GM12878 (cell line): ENCODE results near the gene ACTRT3. TPM values are rescaled to one million over a fixed set of nuclear protein-coding genes. Genes with fewer than 3 reads are reported as not detected.
"Not testable (repeated sequence)": the region's sequence is repeated elsewhere in the genome, so short reads cannot be mapped to it uniquely, and the experiment has no call there.

Experiments used
- ATAC-seq: fragments of 200-7000 bp; cut with Tn5 transposase; 3 replicates; pipeline ENCODE4 v1.9.1; 2020; ENCODE audit warnings: mild to moderate bottlenecking, moderate library complexity
- BruUV-seq: library from RNA; stranded (reverse); fragments of 400-500 nt; replicated peaks from 2 replicates; lab custom pipeline; 2021; lab: Mats Ljungman, UMichigan
- CTCF ChIA-PET: fragments of 300-600 bp; sonication (Branson Sonifier 250); formaldehyde crosslinking; extraction: SDS; loops from one replicate; lab custom pipeline; 2021; ENCODE audit warnings: inconsistent platforms; lab: Yijun Ruan, JAX
- POLR2A ChIA-PET: fragments of 350-600 bp; formaldehyde crosslinking; extraction: SDS; loops from one replicate; lab custom pipeline; 2021; ENCODE audit warnings: inconsistent platforms; lab: Charles Lee
- RAD21 ChIA-PET: fragments of 300-600 bp; sonication (Branson Sonifier 250); formaldehyde crosslinking; loops from one replicate; lab custom pipeline; 2023; ENCODE audit warnings: antibody characterized with exemption; ENCODE audit not compliant: unreplicated experiment; lab: Charles Lee
- SMC1A ChIA-PET: fragments of 300-600 bp; sonication (Branson Sonifier 250); formaldehyde crosslinking; loops from one replicate; lab custom pipeline; 2023; ENCODE audit not compliant: unreplicated experiment, uncharacterized antibody; lab: Charles Lee
- DNase-seq: peaks from one replicate; pipeline ENCODE4 v3.0.0-alpha.2; 2011; ENCODE audit warnings: low read depth, low spot score
- FAIRE-seq: peaks from 3 replicates; lab custom pipeline; 2011; peaks lifted over from hg19 to GRCh38; lab: Jason Lieb, UNC
- H2AFZ ChIP-seq: 2 replicates; pipeline ENCODE4 v1.6.0; 2011; ENCODE audit warnings: low read depth, low read length, control low read depth; ENCODE audit not compliant: control insufficient read depth
- H3K27ac ChIP-seq: 2 replicates; pipeline ENCODE4 v1.5.1; 2011; ENCODE audit warnings: control low read depth; ENCODE audit not compliant: control insufficient read depth, insufficient read depth
- H3K27me3 ChIP-seq, 2 experiments: replicated peaks in 1 of 2; 2 replicates each; pipeline versions ENCODE4 v1.6.0 to v1.6.1; 2011; ENCODE audit warnings: low read length in 1 of 2; ENCODE audit not compliant: control insufficient read depth in 2 of 2, insufficient read depth in 2 of 2
- H3K36me3 ChIP-seq, 2 experiments: 2 replicates each; pipeline ENCODE4 v1.5.1; 2011; ENCODE audit warnings: low read length in 1 of 2; ENCODE audit not compliant: control insufficient read depth in 2 of 2, insufficient read depth in 2 of 2
- H3K4me1 ChIP-seq: 2 replicates; pipeline ENCODE4 v1.6.1; 2011; ENCODE audit warnings: mild to moderate bottlenecking, low read length, moderate library complexity, mixed read lengths; ENCODE audit not compliant: control insufficient read depth, insufficient read depth
- H3K4me2 ChIP-seq: 2 replicates; pipeline ENCODE4 v1.6.0; 2011; ENCODE audit warnings: control low read depth; ENCODE audit not compliant: control insufficient read depth, insufficient read depth
- H3K4me3 ChIP-seq: fragments of 200-600 bp; sonication (generic); 2 replicates; pipeline ENCODE4 v1.5.1; 2016
- H3K79me2 ChIP-seq: 2 replicates; pipeline ENCODE4 v1.6.0; 2011; ENCODE audit warnings: low read length; ENCODE audit not compliant: control insufficient read depth, insufficient read depth
- H3K9ac ChIP-seq: 2 replicates; pipeline ENCODE4 v1.8.0; 2011; ENCODE audit warnings: low read length, control low read depth, mixed read lengths; ENCODE audit not compliant: control insufficient read depth, insufficient read depth
- H3K9me3 ChIP-seq: replicated peaks from 3 replicates; pipeline ENCODE4 v1.5.1; 2011; ENCODE audit warnings: mild to moderate bottlenecking, low read length; ENCODE audit not compliant: control insufficient read depth, insufficient read depth
- H4K20me1 ChIP-seq: 2 replicates; pipeline ENCODE4 v1.6.0; 2011; ENCODE audit not compliant: control insufficient read depth, insufficient read depth
- E2F8 ChIP-seq: fragments of 450-650 bp; IDR thresholded peaks from 2 replicates; pipeline ENCODE4 v1.6.1; 2018; ENCODE audit warnings: mild to moderate bottlenecking, low read depth, moderate library complexity; ENCODE audit not compliant: partially characterized antibody
- SMAD1 ChIP-seq: fragments of 450-650 bp; IDR thresholded peaks from 2 replicates; pipeline ENCODE4 v1.6.1; 2018; ENCODE audit warnings: mild to moderate bottlenecking, low read depth; ENCODE audit not compliant: partially characterized antibody
- ZNF622 ChIP-seq: fragments of 450-650 bp; IDR thresholded peaks from 2 replicates; pipeline ENCODE4 v1.6.1; 2017; ENCODE audit warnings: mild to moderate bottlenecking, inconsistent platforms
- WGBS: methylation state at CpG from one replicate; pipeline ENCODE4 v1.1.6; 2016; ENCODE audit warnings: low lambda C conversion rate; ENCODE audit not compliant: insufficient replicate concordance, insufficient coverage; ENCODE audit errors: missing lambda C conversion rate; 5-methylcytosine and 5-hydroxymethylcytosine counted together
- in situ Hi-C: fragments of 300-500 bp; cut with MboI; formaldehyde crosslinking; loops from 9 replicates; pipeline ENCODE4 v1.14.3; 2018; ENCODE audit warnings: mixed read lengths
- intact Hi-C: fragments of 100-400 bp; cut with micrococcal nuclease; formaldehyde crosslinking; loops from one replicate; pipeline ENCODE4 v1.14.2; 2022; ENCODE audit not compliant: unreplicated experiment
- polyA plus RNA-seq, 11 experiments: library from polyadenylated mRNA; depleted of rRNA in 4 of 11; unstranded in 6 of 11; stranded (reverse) in 5 of 11; fragments of >200 nt; fragmentation: Nextera tagmentation in 4 of 11; fragmentation: Illumina TruSeq in 1 of 11; extraction: Ambion mirVana in 4 of 11; extraction: Trizol in 1 of 11; gene quantifications; 1 replicate in 1 of 11; 2 replicates in 10 of 11; pipeline versions ENCODE4 v1.2.1 to v1.2.3, GENCODE V29; 2011 to 2016; ENCODE audit warnings: inconsistent platforms in 2 of 11, missing spikeins in 2 of 11, low read depth in 1 of 11
- total RNA-seq, 4 experiments: library from RNA; depleted of rRNA in 3 of 4; stranded (reverse); fragments of >200 nt in 3 of 4; fragmentation: Illumina TruSeq in 1 of 4; extraction: Trizol in 1 of 4; gene quantifications; 2 replicates each; pipeline versions ENCODE4 v1.2.1 to v1.2.3, GENCODE V29; 2013 to 2021

ACTRT3 gene
- total and polyA plus RNA-seq, 10 of the 15 experiments (the other 5 are each of a cell fraction or from before 2014, with no cell fraction given), result 0.02 to 0.58 (median 0.11) TPM; not detected in 1

DNA sequence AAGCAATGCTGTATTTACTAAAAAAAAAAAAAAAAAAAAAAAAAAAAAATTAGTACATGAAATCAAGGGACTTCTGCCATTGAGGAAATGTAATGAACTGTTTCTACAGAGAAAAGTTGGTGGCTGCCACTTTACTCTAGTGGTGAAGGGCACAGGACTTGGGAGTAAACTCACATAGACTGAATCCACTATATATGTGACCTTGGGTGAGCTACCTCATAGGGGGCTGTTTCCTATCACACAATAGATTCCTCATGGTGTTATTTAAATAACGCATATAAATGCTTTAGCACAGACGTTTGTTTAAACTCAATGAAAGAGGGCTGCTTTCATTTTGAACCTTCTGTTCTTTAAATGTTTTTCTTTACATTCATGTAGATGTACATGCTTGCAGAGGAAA is 30.3 kb downstream of the ACTRT3 start:
- no TSS peak for BruUV-seq
- ChIA-PET POLR2A (no interaction called here), RAD21 (no interaction called here), SMC1A (interaction anchor here (1.1 kb wide), 1 partner anchor 283 kb away, joined by 3 read pairs; no protein-coding TSS in a partner anchor), CTCF (interaction anchor here (1.0 kb wide), 1 partner anchor 315 kb away, joined by 3 read pairs; no protein-coding TSS in a partner anchor)
- 46% methylated on average over 2 of the region's 2 CpGs for WGBS
- DNase-seq (no peak), ATAC-seq (no peak), FAIRE-seq (no peak)
- Histone ChIP-seq H3K36me3 (no peaks in the 10 kb centered on the region), H3K79me2 (no peaks in the 10 kb centered on the region), H4K20me1 (no peaks in the 10 kb centered on the region), H3K4me1 (no peaks in the 10 kb centered on the region), H3K9me3 (no peaks in the 10 kb centered on the region), H3K4me2 (no peak overlapping the region), H2AFZ (no peak overlapping the region), H3K27ac (no peak overlapping the region), H3K27me3 (no peaks in the 10 kb centered on the region), H3K9ac (no peak overlapping the region), H3K4me3 (no peak overlapping the region)
- intact Hi-C loops, result no loop called here
- TF ChIP-seq SMAD1 (no peak), E2F8 (no peak), ZNF622 (no peak)
- in situ Hi-C loops, result no loop called here

DNA sequence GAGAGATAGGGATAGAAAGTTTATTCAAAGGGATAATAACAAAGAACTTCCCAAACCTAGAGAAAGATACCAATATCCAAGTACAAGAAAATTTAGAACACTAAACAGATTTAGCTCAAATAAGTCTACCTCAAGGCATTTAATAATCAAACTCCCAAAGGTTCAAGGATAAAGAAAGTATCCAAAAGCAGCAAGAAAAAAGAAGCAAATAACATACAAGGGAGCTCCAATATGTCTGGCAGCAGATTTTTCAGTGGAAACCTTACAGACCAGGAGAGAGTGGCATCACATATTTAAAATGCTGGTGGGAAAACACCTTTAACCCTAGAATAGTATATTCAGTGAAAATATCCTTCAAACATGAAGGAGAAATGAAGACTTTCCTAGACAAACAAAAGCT is 37.5 kb downstream of the ACTRT3 start:
- RAD21 ChIA-PET, result interaction anchor here (1.3 kb wide), 1 partner anchor 12 kb away, joined by 3 read pairs; no protein-coding TSS in a partner anchor
- DNase-seq, BruUV-seq, H3K4me1 ChIP-seq, H3K27ac ChIP-seq, H3K9me3 ChIP-seq, intact Hi-C loops, H3K4me3 ChIP-seq, H3K36me3 ChIP-seq, POLR2A ChIA-PET, H3K79me2 ChIP-seq, H3K9ac ChIP-seq, H3K4me2 ChIP-seq, H3K27me3 ChIP-seq, FAIRE-seq, in situ Hi-C loops, H4K20me1 ChIP-seq, ATAC-seq, H2AFZ ChIP-seq: not testable (repeated sequence)
- CTCF ChIA-PET, result interaction anchor here (1.0 kb wide), 1 partner anchor 582 kb away, joined by 3 read pairs; no protein-coding TSS in a partner anchor
- SMC1A ChIA-PET, result interaction anchor here (1.7 kb wide), 1 partner anchor 14 kb away, joined by 3 read pairs; no protein-coding TSS in a partner anchor
